Caco-2 (cell line): ENCODE data around the gene HSD17B12. TPM values are rescaled to one million over a fixed set of nuclear protein-coding genes. Genes with fewer than 3 reads are reported as not detected.
"Not testable (repeated sequence)": the region's sequence is repeated elsewhere in the genome, so short reads cannot be mapped to it uniquely, and the experiment has no call there.

ENCODE experiments used
- BruUV-seq: library from RNA; stranded (reverse); fragments of 400-500 nt; replicated peaks from 2 replicates; lab custom pipeline; 2021; lab: Mats Ljungman, UMichigan
- CTCF ChIA-PET: fragments of 300-600 bp; sonication (Branson Sonifier 250); formaldehyde crosslinking; loops from one replicate; lab custom pipeline; 2022; ENCODE audit warnings: antibody characterized with exemption; lab: Charles Lee
- POLR2A ChIA-PET: fragments of 300-600 bp; sonication (Branson Sonifier 250); formaldehyde crosslinking; loops from one replicate; lab custom pipeline; 2022; ENCODE audit warnings: antibody characterized with exemption; lab: Charles Lee
- DNase-seq, 2 experiments: peaks; one replicate each; pipeline versions ENCODE4 v3.0.0 to v3.0.0-alpha.2; 2020 to 2022
- H3K27me3 ChIP-seq: replicated peaks from 2 replicates; pipeline ENCODE4 v1.6.0; 2011; ENCODE audit warnings: low read length; ENCODE audit not compliant: control insufficient read depth, insufficient read depth
- H3K36me3 ChIP-seq: 2 replicates; pipeline ENCODE4 v1.5.1; 2011; ENCODE audit warnings: low read length; ENCODE audit not compliant: control insufficient read depth, insufficient read depth
- H3K4me1 ChIP-seq: fragments of 250-450 bp; sonication (Bioruptor Pico); 2 replicates; pipeline ENCODE4 v1.5.1; 2020; ENCODE audit warnings: mild to moderate bottlenecking
- H3K4me3 ChIP-seq: 2 replicates; pipeline ENCODE4 v1.5.1; 2011; ENCODE audit warnings: low read depth, mild to moderate bottlenecking, control low read depth, low read length
- H3K9me3 ChIP-seq: fragments of 250-450 bp; sonication (Bioruptor Pico); 2 replicates; pipeline ENCODE4 v1.5.1; 2020; ENCODE audit warnings: mild to moderate bottlenecking, moderate library complexity
- H3K27ac Mint-ChIP-seq: one replicate; pipeline ENCODE4 v1.8.0; 2022; ENCODE audit warnings: mixed read lengths; ENCODE audit not compliant: unreplicated experiment
- H3K27me3 Mint-ChIP-seq: one replicate; pipeline ENCODE4 v1.8.0; 2022; ENCODE audit warnings: mixed read lengths; ENCODE audit not compliant: insufficient read depth, unreplicated experiment
- H3K36me3 Mint-ChIP-seq: one replicate; pipeline ENCODE4 v1.8.0; 2022; ENCODE audit warnings: mild to moderate bottlenecking, mixed read lengths; ENCODE audit not compliant: insufficient read depth, unreplicated experiment
- H3K4me1 Mint-ChIP-seq: one replicate; pipeline ENCODE4 v1.8.0; 2022; ENCODE audit warnings: low read depth, mixed read lengths; ENCODE audit not compliant: unreplicated experiment
- H3K4me3 Mint-ChIP-seq: one replicate; pipeline ENCODE4 v1.8.0; 2022; ENCODE audit warnings: mild to moderate bottlenecking, moderate library complexity, mixed read lengths; ENCODE audit not compliant: unreplicated experiment
- H3K9me3 Mint-ChIP-seq: one replicate; pipeline ENCODE4 v1.8.0; 2022; ENCODE audit warnings: mixed read lengths; ENCODE audit not compliant: unreplicated experiment
- intact Hi-C: fragments of 100-400 bp; cut with micrococcal nuclease; formaldehyde crosslinking; loops from one replicate; pipeline ENCODE4 v1.10.0; 2022; ENCODE audit not compliant: unreplicated experiment
- total RNA-seq: library from RNA; stranded (reverse); gene quantifications from 2 replicates; pipeline ENCODE4 v1.2.3, GENCODE V29; 2022
- TF ChIP-seq, protein P1 (sequence below), 2 experiments: fragments of 200-600 bp in 1 of 2; IDR thresholded peaks; 1 replicate in 1 of 2; 2 replicates in 1 of 2; pipeline versions ENCODE4 v1.5.1 to v1.8.0; 2011 to 2022; ENCODE audit warnings: antibody characterized with exemption in 1 of 2, control low read depth in 1 of 2, inconsistent platforms in 1 of 2, low read depth in 1 of 2, low read length in 1 of 2, mild to moderate bottlenecking in 1 of 2, moderate library complexity in 1 of 2; ENCODE audit not compliant: insufficient read depth in 1 of 2, severe bottlenecking in 1 of 2, unreplicated experiment in 1 of 2

HSD17B12 gene
- total RNA-seq, 1 experiment from 2014 or later = 155 TPM

DNA sequence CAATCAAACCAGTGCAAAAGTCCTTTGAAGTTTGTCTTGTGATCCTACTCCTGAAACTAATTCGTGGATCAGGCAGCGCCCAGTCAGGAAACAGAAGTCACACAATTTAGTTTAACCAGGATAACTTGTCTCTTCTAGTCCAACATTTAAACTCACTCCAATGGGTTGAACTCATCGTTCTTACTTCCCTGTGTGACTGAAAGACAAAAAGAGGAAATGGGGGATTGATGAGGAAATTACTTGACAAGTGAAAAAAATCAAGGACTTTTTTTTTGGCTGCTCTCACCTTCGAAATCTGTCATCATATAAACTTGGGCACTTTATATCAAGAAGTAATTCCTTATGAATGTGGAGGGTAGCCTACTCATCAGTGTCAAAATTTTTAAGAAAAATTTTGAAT, 78.4 kb downstream of the HSD17B12 start:
- Histone ChIP-seq H3K4me1 (no peaks in the 10 kb centered on the region), H3K4me3 (no peak overlapping the region), H3K27me3 (no peaks in the 10 kb centered on the region), H3K9me3 (no peaks in the 10 kb centered on the region; the same call in 1 of the 2 replicates), H3K36me3 (peaks cover 1% of the 10 kb centered on the region; the same call in 1 of the 2 replicates)
- intact Hi-C loops = no loop called here
- ChIA-PET CTCF (no interaction called here), POLR2A (no interaction called here)
- Mint-ChIP-seq H3K27ac (no peak overlapping the region), H3K36me3 (peaks cover 44% of the 10 kb centered on the region), H3K4me1 (no peaks in the 10 kb centered on the region), H3K27me3 (no peaks in the 10 kb centered on the region), H3K4me3 (no peak overlapping the region), H3K9me3 (peaks cover under 1% of the 10 kb centered on the region)
- no peak for DNase-seq
- BruUV-seq = no TSS peak
- TF ChIP-seq, protein P1, sequence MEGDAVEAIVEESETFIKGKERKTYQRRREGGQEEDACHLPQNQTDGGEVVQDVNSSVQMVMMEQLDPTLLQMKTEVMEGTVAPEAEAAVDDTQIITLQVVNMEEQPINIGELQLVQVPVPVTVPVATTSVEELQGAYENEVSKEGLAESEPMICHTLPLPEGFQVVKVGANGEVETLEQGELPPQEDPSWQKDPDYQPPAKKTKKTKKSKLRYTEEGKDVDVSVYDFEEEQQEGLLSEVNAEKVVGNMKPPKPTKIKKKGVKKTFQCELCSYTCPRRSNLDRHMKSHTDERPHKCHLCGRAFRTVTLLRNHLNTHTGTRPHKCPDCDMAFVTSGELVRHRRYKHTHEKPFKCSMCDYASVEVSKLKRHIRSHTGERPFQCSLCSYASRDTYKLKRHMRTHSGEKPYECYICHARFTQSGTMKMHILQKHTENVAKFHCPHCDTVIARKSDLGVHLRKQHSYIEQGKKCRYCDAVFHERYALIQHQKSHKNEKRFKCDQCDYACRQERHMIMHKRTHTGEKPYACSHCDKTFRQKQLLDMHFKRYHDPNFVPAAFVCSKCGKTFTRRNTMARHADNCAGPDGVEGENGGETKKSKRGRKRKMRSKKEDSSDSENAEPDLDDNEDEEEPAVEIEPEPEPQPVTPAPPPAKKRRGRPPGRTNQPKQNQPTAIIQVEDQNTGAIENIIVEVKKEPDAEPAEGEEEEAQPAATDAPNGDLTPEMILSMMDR (IDR thresholded peaks at IDR 0.05; ENCODE audit: insufficient read depth in 1 of 2, low read depth in 1 of 2, low read length in 1 of 2, severe bottlenecking in 1 of 2, unreplicated experiment in 1 of 2) = no peak

- no peaks in the 10 kb centered on the region for H3K27me3 ChIP-seq
- H3K4me1 ChIP-seq = no peaks in the 10 kb centered on the region
- H3K9me3 Mint-ChIP-seq = peaks cover 20% of the 10 kb centered on the region
- no peak for DNase-seq
- peaks cover 28% of the 10 kb centered on the region for H3K36me3 Mint-ChIP-seq
- intact Hi-C loops = loop anchor here (10.0 kb wide), 1 partner anchor 484 kb away; no protein-coding TSS in a partner anchor
- no peak overlapping the region for H3K27ac Mint-ChIP-seq
- H3K9me3 ChIP-seq = peaks cover 12% of the 10 kb centered on the region
- no peak overlapping the region for H3K4me3 ChIP-seq
- TF ChIP-seq, protein P1 (IDR thresholded peaks at IDR 0.05; ENCODE audit: insufficient read depth in 1 of 2, low read depth in 1 of 2, low read length in 1 of 2, severe bottlenecking in 1 of 2, unreplicated experiment in 1 of 2) = no peak
- H3K4me3 Mint-ChIP-seq = no peak overlapping the region
- POLR2A ChIA-PET = no interaction called here
- H3K4me1 Mint-ChIP-seq = no peaks in the 10 kb centered on the region
- no peaks in the 10 kb centered on the region for H3K27me3 Mint-ChIP-seq
- no TSS peak for BruUV-seq
- H3K36me3 ChIP-seq = peaks cover 1% of the 10 kb centered on the region; the same call in 1 of the 2 replicates
- CTCF ChIA-PET = no interaction called here
Measured at GRCh38 chr11:43760902-43761301, 80.4 kb downstream of the HSD17B12 start.

DNA sequence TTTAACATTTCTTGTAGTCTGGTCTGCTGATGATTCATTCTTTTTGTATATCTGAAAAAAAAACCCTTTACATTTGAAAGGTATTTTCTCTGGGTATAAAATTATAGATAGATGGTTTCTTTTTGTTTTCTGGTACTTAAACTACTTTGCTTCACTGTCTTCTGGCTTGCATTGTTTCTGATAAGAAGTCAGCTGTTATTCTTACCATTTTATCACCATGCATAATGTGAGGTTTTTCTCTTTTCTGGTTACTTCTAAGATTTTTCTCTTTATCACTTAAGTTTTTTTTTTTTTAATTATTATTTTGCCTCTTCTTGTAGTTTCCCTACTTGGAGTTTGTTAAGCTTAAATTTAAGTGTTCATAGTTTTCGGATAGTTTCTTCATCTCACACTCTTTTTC, 84.7 kb downstream of the HSD17B12 start:
- peaks cover 25% of the 10 kb centered on the region for H3K36me3 Mint-ChIP-seq
- peaks cover 28% of the 10 kb centered on the region for H3K9me3 Mint-ChIP-seq
- H3K4me3 Mint-ChIP-seq = no peak overlapping the region
- POLR2A ChIA-PET = no interaction called here
- DNase-seq = no peak
- peaks cover 17% of the 10 kb centered on the region for H3K9me3 ChIP-seq
- intact Hi-C loops = loop anchor here (10.0 kb wide), 1 partner anchor 480 kb away; no protein-coding TSS in a partner anchor
- no peak overlapping the region for H3K27ac Mint-ChIP-seq
- H3K36me3 ChIP-seq = 0 out of 2 replicates have a peak, but pooled peaks cover 1% of the 10 kb centered on the region
- BruUV-seq = no TSS peak
- no peak overlapping the region for H3K4me3 ChIP-seq
- TF ChIP-seq, protein P1 (IDR thresholded peaks at IDR 0.05; ENCODE audit: insufficient read depth in 1 of 2, low read depth in 1 of 2, low read length in 1 of 2, severe bottlenecking in 1 of 2, unreplicated experiment in 1 of 2) = no peak
- H3K4me1 Mint-ChIP-seq = no peaks in the 10 kb centered on the region
- no peaks in the 10 kb centered on the region for H3K27me3 ChIP-seq
- H3K27me3 Mint-ChIP-seq = no peaks in the 10 kb centered on the region
- CTCF ChIA-PET = no interaction called here
- no peaks in the 10 kb centered on the region for H3K4me1 ChIP-seq

DNA sequence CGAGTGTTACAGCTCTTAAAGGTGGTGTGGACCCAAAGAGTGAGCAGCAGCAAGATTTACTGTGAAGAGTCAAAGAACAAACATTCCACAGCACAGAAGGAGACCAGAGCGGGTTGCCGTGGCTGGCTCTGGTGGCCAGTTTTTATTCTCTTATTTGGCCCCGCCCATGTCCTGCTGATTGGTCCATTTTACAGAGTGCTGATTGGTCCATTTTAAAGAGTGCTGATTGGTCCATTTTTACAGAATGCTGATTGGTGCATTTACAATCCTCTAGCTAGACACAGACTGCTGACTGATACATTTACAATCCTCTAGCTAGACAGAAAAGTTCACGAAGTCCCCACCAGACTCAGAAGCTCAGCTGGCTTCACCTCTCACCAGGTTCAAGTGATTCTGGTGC, 88.1 kb downstream of the HSD17B12 start:
- H3K4me1 Mint-ChIP-seq, BruUV-seq, CTCF ChIA-PET, H3K27ac Mint-ChIP-seq, H3K4me3 Mint-ChIP-seq, H3K4me3 ChIP-seq, H3K36me3 ChIP-seq, DNase-seq, POLR2A ChIA-PET, H3K27me3 ChIP-seq, H3K27me3 Mint-ChIP-seq, H3K4me1 ChIP-seq: not testable (repeated sequence)
- Mint-ChIP-seq H3K9me3 (peaks cover 28% of the 10 kb centered on the region), H3K36me3 (peaks cover 30% of the 10 kb centered on the region)
- H3K9me3 ChIP-seq = peaks cover 17% of the 10 kb centered on the region
- intact Hi-C loops = loop anchor here (10.0 kb wide), 1 partner anchor 476 kb away; no protein-coding TSS in a partner anchor
